Adrenal gland (tissue), 5 donors: ENCODE measurements around the gene PLEKHD1.

Experiments used
- CTCF ChIP-seq, 6 experiments: fragments of 450-650 bp in 4 of 6; fragments of 200-600 bp in 2 of 6; sonication (generic) in 1 of 6; IDR thresholded peaks; 1 replicate in 5 of 6; 2 replicates in 1 of 6; pipeline versions ENCODE4 v1.5.1 to v1.8.0; 2016 to 2021; ENCODE audit warnings: antibody characterized with exemption in 6 of 6, mild to moderate bottlenecking in 2 of 6, moderate library complexity in 1 of 6
- POLR2A ChIP-seq, 2 donors: fragments of 450-650 bp; IDR thresholded peaks; one replicate each; pipeline ENCODE4 v1.6.1; 2017; ENCODE audit warnings: antibody characterized with exemption in 2 of 2, mild to moderate bottlenecking in 2 of 2, moderate library complexity in 1 of 2
- donor health status: DM: no; HTN: no; CAD: no.

GRCh38 chr14:69487771-69488170, 3.2 kb downstream of the PLEKHD1 start:
- TF ChIP-seq POLR2A (IDR thresholded peaks at IDR 0.05) = no peak
- TF ChIP-seq CTCF (IDR thresholded peaks at IDR 0.05) = no peak
